Activated CD8-positive, alpha-beta memory T cell treated with anti-CD3 and anti-CD28 coated beads for 4 hours (primary cell): ENCODE results near the gene MCRIP2.
"Not testable (repeated sequence)": the region's sequence is repeated elsewhere in the genome, so short reads cannot be mapped to it uniquely, and the experiment has no call there.

Experiments
- DNase-seq, 2 donors: peaks; one replicate each; pipeline ENCODE4 v3.0.0-alpha.2; 2020; ENCODE audit warnings: low read depth in 2 of 2

Gene MCRIP2

GRCh38 chr16:641326-642188 is at the start of gene MCRIP2:
Gene MCRIP2, plus strand, starts transcription at chr16:641828. Its CDS starts 164 bp downstream, at chr16:641992.
- peak in 1 of 2 donors; percentile 44 for DNase-seq

- DNase-seq: no peak
Observed at GRCh38 chr16:591892-592517, 49.6 kb upstream of the MCRIP2 start.

GRCh38 chr16:592518-593306 is 48.9 kb upstream of the MCRIP2 start:
- no peak for DNase-seq

- no peak for DNase-seq
Observed at GRCh38 chr16:593406-593805, 48.2 kb upstream of the MCRIP2 start.

GRCh38 chr16:593807-594206 is 47.8 kb upstream of the MCRIP2 start:
- DNase-seq: no peak

- no peak for DNase-seq
Observed at GRCh38 chr16:595094-595528, 46.5 kb upstream of the MCRIP2 start.

- DNase-seq: no peak
Observed at GRCh38 chr16:595942-596735, 45.5 kb upstream of the MCRIP2 start.

- DNase-seq: no peak
Observed at GRCh38 chr16:596736-597060, 44.9 kb upstream of the MCRIP2 start.

- DNase-seq: not testable (repeated sequence)
Observed at GRCh38 chr16:597655-598054, 44.0 kb upstream of the MCRIP2 start.

GRCh38 chr16:598823-599739 is 42.5 kb upstream of the MCRIP2 start:
- no peak for DNase-seq

- no peak for DNase-seq
Observed at GRCh38 chr16:600781-601180, 40.8 kb upstream of the MCRIP2 start.

GRCh38 chr16:603933-604332 is 37.7 kb upstream of the MCRIP2 start:
- no peak for DNase-seq

- DNase-seq: no peak
Observed at GRCh38 chr16:606656-607307, 34.8 kb upstream of the MCRIP2 start.

GRCh38 chr16:608019-608418 is 33.6 kb upstream of the MCRIP2 start:
- no peak for DNase-seq

- no peak for DNase-seq
Observed at GRCh38 chr16:609316-609715, 32.3 kb upstream of the MCRIP2 start.

GRCh38 chr16:609984-610383 is 31.6 kb upstream of the MCRIP2 start:
- no peak for DNase-seq

GRCh38 chr16:610513-611381 is 30.9 kb upstream of the MCRIP2 start:
- no peak for DNase-seq

- no peak for DNase-seq
Observed at GRCh38 chr16:615122-615521, 26.5 kb upstream of the MCRIP2 start.
